ENCODE data around the gene ITGB6.

Gene ITGB6

DNA sequence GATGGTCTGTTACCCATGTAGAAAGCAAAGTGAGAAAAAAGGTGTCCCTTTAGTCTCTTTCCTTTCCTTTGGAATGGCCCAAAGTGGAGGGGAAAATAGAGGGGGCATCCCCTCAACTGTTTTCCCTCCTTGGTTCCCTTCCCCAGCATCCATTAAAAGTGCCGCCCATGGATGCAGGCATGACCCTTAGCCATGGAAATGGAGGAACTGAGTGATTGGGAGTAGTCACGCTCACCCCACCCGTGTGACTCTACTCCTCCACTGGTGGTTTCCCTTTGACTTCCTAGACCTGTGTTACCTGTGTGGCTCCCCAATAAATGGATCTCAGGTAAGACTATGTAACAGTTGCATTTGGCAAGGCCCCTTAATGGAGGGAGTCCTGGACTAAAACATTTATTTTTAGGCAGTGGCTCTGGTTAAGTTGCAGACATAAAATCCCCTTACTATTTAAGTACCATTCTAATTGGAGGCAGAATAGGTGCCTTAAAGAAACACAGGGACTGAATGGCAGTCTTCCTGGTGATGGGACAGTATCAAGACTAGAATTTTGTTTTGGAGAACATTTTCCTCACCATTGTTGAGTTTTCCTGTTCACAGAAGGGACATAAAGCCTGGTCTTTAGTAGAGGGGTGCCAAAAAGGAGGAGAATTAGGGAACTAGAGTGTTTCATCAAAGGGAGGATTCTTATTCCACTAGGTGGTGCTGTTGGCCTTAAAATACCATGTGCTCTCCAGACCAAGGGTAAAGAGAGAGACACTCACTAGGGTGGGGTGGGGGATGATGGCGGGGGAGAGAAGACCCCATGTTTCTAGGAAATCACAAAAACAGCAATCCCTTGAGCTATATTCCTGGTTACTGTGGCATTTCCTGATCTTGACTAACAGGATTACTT, 112.0 kb downstream of the ITGB6 start:
- DNase-seq (ENCODE audit: low read depth in 2 of 2): no peak

GRCh38 chr2:160085662-160086061, 114.4 kb downstream of the ITGB6 start:
- no peak for DNase-seq (ENCODE audit: low read depth in 2 of 2)

DNA sequence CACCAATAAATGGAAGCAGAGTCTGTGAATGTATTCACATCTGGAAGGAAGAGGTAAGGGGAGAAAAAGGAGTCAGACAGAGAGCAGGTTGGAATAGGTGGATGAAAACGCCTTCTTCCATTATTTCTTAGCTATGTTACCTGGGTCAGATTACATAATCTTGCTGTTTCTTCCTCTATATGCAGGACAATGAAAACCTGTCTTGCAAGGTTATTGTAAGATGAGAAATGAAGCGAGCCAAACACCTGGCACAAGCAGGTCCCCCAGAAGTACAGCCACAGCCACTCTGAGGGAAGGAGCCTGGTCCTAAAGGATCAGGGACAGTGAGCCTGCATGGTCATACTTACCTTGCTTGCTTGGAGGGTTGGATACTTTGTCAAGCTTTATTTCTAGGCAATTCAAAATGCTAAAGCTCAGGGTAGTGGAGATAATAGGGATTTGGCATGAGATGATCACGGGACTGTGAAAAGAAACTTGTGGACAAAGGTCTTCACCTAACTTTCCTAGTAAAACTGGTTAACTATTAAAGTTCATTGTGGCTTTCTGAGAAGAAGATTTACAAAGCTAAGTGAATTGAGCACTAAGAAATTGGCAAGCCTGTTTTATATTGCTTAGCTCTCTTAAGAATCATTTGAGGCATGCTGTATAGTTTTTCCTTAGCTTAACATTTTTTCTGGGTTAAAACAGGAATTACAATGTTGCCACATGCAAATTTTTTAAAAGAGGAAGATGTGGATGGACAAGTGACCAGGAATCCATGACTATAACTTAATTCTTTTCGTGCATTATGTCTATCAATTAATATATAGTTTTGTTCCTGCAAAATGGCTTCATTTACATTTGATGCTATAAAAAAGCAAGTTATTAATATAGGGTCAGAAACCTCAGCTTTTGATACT, 121.9 kb downstream of the ITGB6 start:
- DNase-seq (ENCODE audit: low read depth in 2 of 2): no peak

DNA sequence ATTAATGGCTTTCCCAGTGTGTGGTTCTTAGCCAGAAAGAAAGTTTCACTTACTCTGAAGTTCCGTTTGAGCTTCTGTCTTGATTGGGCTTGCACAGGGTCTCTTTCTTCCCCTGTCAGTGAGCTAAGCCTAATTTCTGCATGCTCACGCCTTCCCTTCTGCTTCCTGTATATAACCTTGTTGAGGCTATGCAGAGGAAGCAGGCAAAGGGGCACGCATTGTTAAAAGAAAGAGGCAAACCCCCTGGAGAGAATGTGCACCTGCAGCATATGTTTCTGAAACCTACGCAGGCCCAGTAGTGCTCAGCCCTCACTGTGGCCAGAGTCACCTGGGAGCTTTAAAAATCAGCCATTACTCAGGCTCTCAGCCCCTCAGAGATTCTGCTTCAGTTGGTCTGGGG, 123.2 kb downstream of the ITGB6 start:
- no peak for DNase-seq (ENCODE audit: low read depth in 2 of 2)

- DNase-seq (ENCODE audit: low read depth in 2 of 2): no peak
Observed at GRCh38 chr2:160076241-160076640, 123.8 kb downstream of the ITGB6 start.

DNA sequence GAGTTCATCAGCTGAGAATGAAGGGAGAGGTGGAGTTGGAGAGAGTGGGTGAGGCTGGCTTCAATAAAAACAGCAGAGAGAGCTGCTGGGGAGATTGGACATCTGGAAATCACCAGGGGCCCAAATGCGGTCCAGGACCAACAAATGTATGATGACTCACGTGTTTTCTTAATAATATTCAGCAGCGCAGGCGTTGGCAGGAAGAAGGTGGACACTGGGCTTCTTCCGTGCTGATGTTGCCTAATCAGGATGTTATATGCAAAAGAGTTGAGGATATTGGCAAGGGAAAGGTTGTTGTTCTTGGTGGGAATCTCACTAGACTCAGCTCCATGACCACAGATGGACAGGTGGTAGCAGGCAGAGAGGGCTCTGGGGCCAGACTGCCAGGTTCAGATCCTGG, 124.9 kb downstream of the ITGB6 start:
- no peak for DNase-seq (ENCODE audit: low read depth in 2 of 2)

DNA sequence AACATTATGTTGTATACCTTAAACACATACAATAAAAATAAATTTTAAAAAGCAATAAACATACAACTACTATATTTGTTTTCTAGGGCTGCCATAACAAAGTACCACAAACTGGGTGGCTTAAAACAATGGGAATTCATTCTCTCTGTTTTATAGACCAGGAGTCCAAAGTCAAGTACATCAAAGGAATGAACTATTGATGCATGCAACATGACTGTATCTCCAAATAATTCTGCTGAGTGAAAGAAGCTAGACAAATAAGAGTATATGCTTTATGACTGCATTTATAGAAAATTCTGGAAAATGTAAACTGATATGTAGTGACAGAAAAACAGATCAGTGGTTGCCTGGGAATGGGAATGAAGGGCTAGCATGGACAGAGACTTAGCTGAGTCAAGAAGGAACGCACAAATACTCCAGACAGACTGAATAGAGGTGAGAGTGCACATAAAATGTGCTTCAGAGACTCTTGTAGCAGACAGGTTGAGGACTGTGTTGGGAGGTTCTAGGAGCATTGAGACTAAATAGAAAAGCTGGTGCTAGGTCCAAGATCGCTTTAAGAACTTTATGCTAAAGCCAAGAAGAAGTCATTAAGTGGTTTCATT, 126.7 kb downstream of the ITGB6 start:
- DNase-seq (ENCODE audit: low read depth in 2 of 2): no peak

DNA sequence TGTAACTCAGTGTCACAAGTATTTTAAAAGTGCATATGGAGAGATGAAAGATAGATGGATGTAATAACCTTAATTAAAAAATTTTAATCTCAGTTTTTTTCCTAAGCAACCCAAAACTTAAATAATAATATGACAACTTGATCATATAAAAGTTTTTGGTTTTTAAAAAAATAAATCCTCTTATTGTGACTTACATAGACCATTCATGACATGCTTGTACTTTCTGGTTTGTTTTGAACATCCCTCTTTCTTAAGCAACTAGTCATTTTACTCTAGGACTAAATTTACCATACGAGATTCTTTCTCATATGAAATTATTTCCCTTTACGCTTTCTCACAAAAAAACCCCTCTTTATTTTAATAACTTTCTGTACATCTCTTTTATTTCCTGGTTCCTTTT, 131.2 kb downstream of the ITGB6 start:
- no peak for DNase-seq (ENCODE audit: low read depth in 2 of 2)

DNA sequence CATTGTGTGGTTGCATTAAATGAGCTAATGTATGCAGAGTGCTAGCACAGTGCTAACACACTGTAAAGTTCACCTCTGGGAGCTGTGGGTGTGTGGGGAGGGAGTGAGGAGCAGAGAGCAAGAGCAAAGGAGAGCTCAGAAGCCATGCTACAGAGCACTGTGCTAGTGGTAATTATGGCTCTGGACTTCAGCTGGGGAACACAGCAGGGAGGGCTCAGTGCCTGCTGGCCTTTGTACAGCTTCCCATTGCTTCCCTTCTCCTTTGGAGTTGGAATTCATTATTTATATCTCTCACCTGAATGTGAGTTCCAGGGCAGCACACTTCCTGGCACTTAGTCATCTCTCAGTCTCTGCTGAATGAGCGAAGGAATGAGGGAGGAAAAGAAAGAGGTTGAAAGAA, 135.2 kb downstream of the ITGB6 start:
- no peak for DNase-seq (ENCODE audit: low read depth in 2 of 2)

DNA sequence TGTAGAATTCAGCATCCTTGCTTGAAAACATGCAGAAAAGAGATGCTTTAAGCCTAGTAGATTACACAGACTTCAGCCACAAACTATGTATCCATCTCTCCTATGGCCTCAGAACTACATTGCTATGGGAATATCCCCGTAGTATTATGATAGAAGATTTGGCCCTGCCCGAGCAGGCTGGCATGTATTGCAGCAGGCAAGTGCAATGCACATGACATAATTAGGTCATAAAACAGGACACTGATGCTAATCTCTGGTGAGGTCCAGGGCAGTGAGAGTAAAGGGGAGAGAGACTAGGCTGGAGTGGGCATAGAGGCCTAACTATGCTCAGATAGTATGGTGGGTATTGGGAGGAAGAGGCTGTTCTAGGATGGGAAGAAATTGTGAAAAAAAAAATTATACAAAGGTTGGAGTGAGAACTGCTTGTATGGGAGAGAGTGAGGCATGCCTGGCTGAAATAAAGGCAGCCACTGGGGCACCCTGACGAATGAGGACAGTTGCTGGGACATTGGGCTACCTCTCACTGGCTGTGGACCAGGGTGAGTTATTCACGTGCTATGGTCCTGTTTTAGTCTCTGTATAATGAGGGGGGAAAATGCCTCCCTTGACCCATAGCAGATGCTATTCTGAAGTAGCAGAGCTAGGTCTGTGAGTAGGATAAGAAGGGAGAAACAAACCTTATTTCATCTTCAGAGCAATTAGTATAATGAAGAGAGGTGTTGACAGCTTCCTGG, 136.0 kb downstream of the ITGB6 start:
- DNase-seq (ENCODE audit: low read depth in 2 of 2): no peak

- DNase-seq (ENCODE audit: low read depth in 2 of 2): no peak
Observed at GRCh38 chr2:160063271-160063670, 136.8 kb downstream of the ITGB6 start.

DNA sequence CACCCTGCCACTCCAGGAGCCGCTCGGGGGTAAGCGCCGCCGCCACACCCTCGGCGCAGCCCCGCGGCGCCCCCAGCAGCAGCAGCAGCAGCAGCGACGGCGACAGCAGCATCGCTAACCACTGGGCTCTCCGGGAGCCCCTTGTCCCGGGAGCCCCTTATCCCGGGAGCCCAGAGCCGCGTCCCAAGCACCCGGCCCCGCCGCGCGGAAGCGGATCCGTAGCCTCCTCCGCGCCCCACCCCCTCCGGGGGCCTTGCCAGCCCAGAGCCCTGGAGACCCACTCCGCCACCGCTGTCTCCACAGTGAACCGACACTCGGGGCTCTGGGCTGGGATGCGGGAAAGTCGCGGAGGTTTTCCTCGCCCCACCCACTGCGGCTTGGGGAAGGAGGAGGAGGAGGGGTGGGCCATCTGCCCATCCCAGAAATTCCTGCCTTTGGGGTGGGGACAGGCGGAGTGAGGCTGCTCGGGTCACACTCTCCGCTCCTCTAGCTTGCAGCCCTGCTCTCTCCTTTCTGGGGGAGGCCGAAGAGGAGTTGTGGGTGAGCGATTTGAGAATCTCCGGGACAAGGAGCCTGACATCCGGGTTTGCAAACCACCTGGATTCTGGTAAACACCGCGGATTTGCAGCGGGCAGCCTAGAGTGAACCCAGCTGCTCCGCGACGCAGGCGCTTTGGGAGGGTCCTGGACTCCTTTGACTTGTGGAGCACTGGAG, 137.6 kb downstream of the ITGB6 start, which contains the start of gene PLA2R1:
PLA2R1 (minus strand) TSS at position 324 of the 714 bp plus-strand sequence; CDS start at position 112, 212 bp downstream.
- DNase-seq (ENCODE audit: low read depth in 2 of 2): no peak

GRCh38 chr2:160061944-160062291, 138.2 kb downstream of the ITGB6 start:
- DNase-seq (ENCODE audit: low read depth in 2 of 2): no peak

GRCh38 chr2:160061533-160061932, 138.5 kb downstream of the ITGB6 start:
- DNase-seq (ENCODE audit: low read depth in 2 of 2): no peak

DNA sequence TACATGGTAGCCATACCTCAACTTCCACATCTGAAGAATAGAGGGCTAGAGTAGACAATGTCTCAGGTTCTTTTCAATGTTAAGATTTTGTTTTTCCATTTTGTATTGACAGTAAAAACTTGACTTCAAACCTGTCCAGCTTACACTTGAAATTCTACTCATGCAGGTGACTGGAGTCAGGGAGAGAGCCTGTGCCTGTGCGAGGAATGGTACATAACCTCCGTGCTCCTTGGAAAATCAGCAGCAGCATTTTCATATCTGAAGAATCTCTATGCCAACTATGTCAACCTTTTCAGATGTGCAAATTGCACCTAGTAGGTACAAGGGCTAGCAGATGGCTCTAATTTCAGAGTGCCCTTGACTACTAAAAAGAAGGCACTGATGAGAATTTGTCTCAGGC, 139.8 kb downstream of the ITGB6 start:
- DNase-seq (ENCODE audit: low read depth in 2 of 2): no peak

DNA sequence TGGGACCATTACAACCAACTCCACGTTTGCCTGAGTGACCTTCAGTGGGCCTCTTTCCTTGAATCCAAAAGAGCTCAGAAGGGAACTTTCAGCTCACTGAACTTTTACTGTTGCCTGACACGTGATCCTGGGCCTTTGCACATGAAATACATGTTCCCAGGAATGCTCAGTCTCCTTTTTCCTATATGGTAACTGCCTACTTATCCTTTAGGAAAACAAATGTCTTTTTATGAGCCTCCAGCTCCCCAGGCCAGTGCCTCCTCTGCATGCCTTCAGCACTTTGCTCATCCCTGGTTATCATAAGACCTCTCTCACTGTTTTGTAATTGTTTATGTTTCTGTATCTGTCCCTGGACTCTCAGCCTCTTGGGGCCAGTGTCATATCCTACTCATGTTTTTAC, 142.7 kb downstream of the ITGB6 start:
- DNase-seq (ENCODE audit: low read depth in 2 of 2): no peak

DNA sequence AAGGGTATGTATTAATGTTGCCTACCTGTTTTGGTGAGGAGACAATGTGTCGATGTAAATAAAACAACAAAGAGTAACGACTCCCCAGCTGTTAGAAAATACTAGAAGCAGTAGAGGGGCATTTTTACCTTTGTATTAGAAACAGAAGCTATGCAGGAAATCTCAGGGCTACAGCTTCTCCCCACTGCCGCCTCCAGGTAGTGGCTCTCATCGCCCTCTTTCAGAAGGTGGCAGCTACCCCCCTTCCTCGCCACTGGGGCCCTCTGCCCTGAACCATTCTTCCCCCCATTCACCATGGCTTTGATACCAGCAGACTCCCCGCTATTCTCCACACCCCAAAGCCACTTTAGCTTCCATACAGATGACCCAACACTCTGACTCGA, 144.4 kb downstream of the ITGB6 start:
- DNase-seq (ENCODE audit: low read depth in 2 of 2): no peak

- DNase-seq (ENCODE audit: low read depth in 2 of 2): no peak
Observed at GRCh38 chr2:160054984-160055725, 144.9 kb downstream of the ITGB6 start.

GRCh38 chr2:160053946-160054345, 146.1 kb downstream of the ITGB6 start:
- DNase-seq (ENCODE audit: low read depth in 2 of 2): no peak

DNA sequence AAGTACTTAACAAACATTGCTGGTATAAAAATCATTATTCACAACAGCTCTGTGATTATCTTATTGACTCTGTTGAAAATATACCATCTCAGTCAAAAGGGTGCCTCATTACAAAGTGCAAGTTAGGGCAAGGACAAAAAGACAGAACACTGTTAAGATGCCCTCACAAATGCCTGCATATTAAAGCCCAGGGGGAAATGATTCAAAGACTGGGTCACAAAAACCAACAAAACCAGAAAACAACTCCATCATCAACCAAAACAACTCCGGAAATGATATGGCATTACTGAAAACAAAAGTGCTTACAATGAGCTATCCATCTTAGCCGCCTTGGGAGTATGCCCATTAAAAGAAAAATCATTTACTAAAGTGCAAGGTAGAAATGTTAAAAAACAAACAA, 147.5 kb downstream of the ITGB6 start:
- no peak for DNase-seq (ENCODE audit: low read depth in 2 of 2)
